ENCODE results near the gene ANKMY2.
"Not testable (repeated sequence)": the region's sequence is repeated elsewhere in the genome, so short reads cannot be mapped to it uniquely, and the experiment has no call there.

Gene ANKMY2

DNA sequence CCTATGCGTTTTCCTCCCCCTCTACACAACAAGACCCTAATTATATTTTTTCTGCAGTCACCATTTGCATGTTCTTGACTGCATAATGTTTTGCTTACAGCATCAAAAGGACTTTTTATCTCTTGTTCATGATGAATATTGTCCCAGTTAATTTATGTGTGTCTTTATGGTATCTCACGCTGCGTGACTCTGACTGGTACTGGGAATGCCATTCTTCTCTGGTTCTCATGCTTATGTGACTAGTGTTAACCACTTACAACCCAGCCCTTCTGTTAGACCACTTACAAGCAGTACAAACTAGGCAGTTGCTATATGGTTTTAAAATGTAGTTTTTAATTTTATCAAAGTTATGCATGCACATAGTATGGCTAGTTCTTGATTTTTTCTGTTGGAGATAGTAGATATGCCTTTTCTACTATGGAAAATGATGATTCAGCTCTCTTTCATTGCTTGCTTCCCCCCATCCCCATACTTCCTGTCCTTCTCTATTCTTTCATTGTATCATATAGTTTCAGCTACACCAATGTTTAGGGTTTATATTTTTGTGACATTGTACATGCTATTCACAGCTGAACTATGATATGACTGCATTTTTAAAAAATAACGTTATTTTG, 25.3 kb upstream of the ANKMY2 start:
- no peaks in the 10 kb centered on the region for H3K4me1 ChIP-seq (ENCODE audit: control insufficient read depth, insufficient read depth, low read length)
- no peak overlapping the region for H3K27ac ChIP-seq (ENCODE audit: low read depth, low read length)
- no peak overlapping the region for H3K4me3 ChIP-seq (ENCODE audit: low read length)
- H3K27me3 ChIP-seq (ENCODE audit: control insufficient read depth, insufficient read depth, low read length), result no peaks in the 10 kb centered on the region
- peaks cover 2% of the 10 kb centered on the region for H3K36me3 ChIP-seq (ENCODE audit: control insufficient read depth, insufficient read depth, low read length)
- H3K9ac ChIP-seq (ENCODE audit: low read length), result no peak overlapping the region

GRCh38 chr7:16670021-16670420, 24.5 kb upstream of the ANKMY2 start:
- H3K4me3 ChIP-seq (ENCODE audit: low read length), result no peak overlapping the region
- no peaks in the 10 kb centered on the region for H3K27me3 ChIP-seq (ENCODE audit: control insufficient read depth, insufficient read depth, low read length)
- H3K9ac ChIP-seq (ENCODE audit: low read length), result no peak overlapping the region
- H3K36me3 ChIP-seq (ENCODE audit: control insufficient read depth, insufficient read depth, low read length), result peaks cover 2% of the 10 kb centered on the region
- no peak overlapping the region for H3K27ac ChIP-seq (ENCODE audit: low read depth, low read length)
- H3K4me1 ChIP-seq (ENCODE audit: control insufficient read depth, insufficient read depth, low read length), result no peaks in the 10 kb centered on the region

GRCh38 chr7:16669581-16669980, 24.0 kb upstream of the ANKMY2 start:
- Histone ChIP-seq H3K4me1 (ENCODE audit: control insufficient read depth, insufficient read depth, low read length) (no peaks in the 10 kb centered on the region), H3K4me3 (ENCODE audit: low read length) (no peak overlapping the region), H3K27me3 (ENCODE audit: control insufficient read depth, insufficient read depth, low read length) (no peaks in the 10 kb centered on the region), H3K36me3 (ENCODE audit: control insufficient read depth, insufficient read depth, low read length) (peaks cover 2% of the 10 kb centered on the region), H3K9ac (ENCODE audit: low read length) (no peak overlapping the region), H3K27ac (ENCODE audit: low read depth, low read length) (no peak overlapping the region)

GRCh38 chr7:16668978-16669377, 23.4 kb upstream of the ANKMY2 start:
- no peak overlapping the region for H3K27ac ChIP-seq (ENCODE audit: low read depth, low read length)
- H3K4me1 ChIP-seq (ENCODE audit: control insufficient read depth, insufficient read depth, low read length), result no peaks in the 10 kb centered on the region
- no peak overlapping the region for H3K9ac ChIP-seq (ENCODE audit: low read length)
- H3K36me3 ChIP-seq (ENCODE audit: control insufficient read depth, insufficient read depth, low read length), result peaks cover 2% of the 10 kb centered on the region
- no peak overlapping the region for H3K4me3 ChIP-seq (ENCODE audit: low read length)
- H3K27me3 ChIP-seq (ENCODE audit: control insufficient read depth, insufficient read depth, low read length), result no peaks in the 10 kb centered on the region

GRCh38 chr7:16668049-16668858, 22.7 kb upstream of the ANKMY2 start:
- no peaks in the 10 kb centered on the region for H3K4me1 ChIP-seq (ENCODE audit: control insufficient read depth, insufficient read depth, low read length)
- no peak overlapping the region for H3K4me3 ChIP-seq (ENCODE audit: low read length)
- H3K27ac ChIP-seq (ENCODE audit: low read depth, low read length), result no peak overlapping the region
- H3K9ac ChIP-seq (ENCODE audit: low read length), result no peak overlapping the region
- H3K36me3 ChIP-seq (ENCODE audit: control insufficient read depth, insufficient read depth, low read length), result peaks cover 2% of the 10 kb centered on the region
- no peaks in the 10 kb centered on the region for H3K27me3 ChIP-seq (ENCODE audit: control insufficient read depth, insufficient read depth, low read length)

- Histone ChIP-seq H3K4me3 (ENCODE audit: low read length) (no peak overlapping the region), H3K36me3 (ENCODE audit: control insufficient read depth, insufficient read depth, low read length) (no peaks in the 10 kb centered on the region), H3K27me3 (ENCODE audit: control insufficient read depth, insufficient read depth, low read length) (no peaks in the 10 kb centered on the region), H3K4me1 (ENCODE audit: control insufficient read depth, insufficient read depth, low read length) (peaks cover 3% of the 10 kb centered on the region), H3K9ac (ENCODE audit: low read length) (no peak overlapping the region), H3K27ac (ENCODE audit: low read depth, low read length) (no peak overlapping the region)
Measured at GRCh38 chr7:16667355-16667754, 21.8 kb upstream of the ANKMY2 start.

GRCh38 chr7:16661924-16662323, 16.4 kb upstream of the ANKMY2 start:
- Histone ChIP-seq H3K27ac (ENCODE audit: low read depth, low read length) (no peak overlapping the region), H3K36me3 (ENCODE audit: control insufficient read depth, insufficient read depth, low read length) (no peaks in the 10 kb centered on the region), H3K4me1 (ENCODE audit: control insufficient read depth, insufficient read depth, low read length) (peaks cover 7% of the 10 kb centered on the region), H3K9ac (ENCODE audit: low read length) (no peak overlapping the region), H3K4me3 (ENCODE audit: low read length) (no peak overlapping the region), H3K27me3 (ENCODE audit: control insufficient read depth, insufficient read depth, low read length) (no peaks in the 10 kb centered on the region)

DNA sequence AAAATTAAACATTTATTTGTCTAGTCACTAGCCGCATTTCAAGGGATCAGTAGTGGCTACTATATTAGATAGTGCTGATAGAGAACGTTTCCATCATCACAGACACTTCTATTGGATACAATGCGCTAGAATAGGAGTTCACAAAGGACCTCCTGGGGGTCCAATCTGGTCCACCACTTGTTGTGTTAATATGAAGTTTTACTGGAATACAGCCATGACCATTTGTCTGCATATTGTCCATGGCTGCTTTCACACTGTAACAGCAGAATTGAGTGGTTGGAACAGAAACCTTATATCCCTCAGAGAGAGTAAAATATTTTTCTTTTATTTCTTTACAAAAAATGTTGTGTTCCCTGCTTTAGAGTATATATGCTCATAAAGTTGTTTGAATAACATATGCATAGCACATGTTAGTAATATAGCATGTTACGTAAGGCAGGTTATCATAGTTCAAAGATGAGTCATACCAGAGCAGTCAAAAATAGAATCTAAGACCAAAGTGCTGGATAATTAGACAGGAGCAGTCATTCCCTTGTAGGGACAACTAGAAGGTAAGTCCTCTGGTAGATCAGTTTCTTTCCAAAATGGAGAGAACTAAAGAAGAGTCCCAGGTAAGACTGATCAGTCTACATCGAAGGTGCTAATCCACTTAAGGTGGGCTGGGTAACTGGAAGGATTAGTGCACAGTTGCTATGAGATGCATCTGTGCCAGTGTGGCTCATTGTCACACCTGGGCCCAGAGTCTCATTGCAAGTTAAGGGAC, 15.3 kb upstream of the ANKMY2 start:
- Histone ChIP-seq H3K4me3 (ENCODE audit: low read length) (no peak overlapping the region), H3K36me3 (ENCODE audit: control insufficient read depth, insufficient read depth, low read length) (no peaks in the 10 kb centered on the region), H3K27ac (ENCODE audit: low read depth, low read length) (no peak overlapping the region), H3K4me1 (ENCODE audit: control insufficient read depth, insufficient read depth, low read length) (peaks cover 7% of the 10 kb centered on the region), H3K9ac (ENCODE audit: low read length) (no peak overlapping the region), H3K27me3 (ENCODE audit: control insufficient read depth, insufficient read depth, low read length) (no peaks in the 10 kb centered on the region)

- not testable (repeated sequence) for H3K9ac ChIP-seq (ENCODE audit: low read length); H3K27me3 ChIP-seq (ENCODE audit: control insufficient read depth, insufficient read depth, low read length); H3K36me3 ChIP-seq (ENCODE audit: control insufficient read depth, insufficient read depth, low read length); H3K4me1 ChIP-seq (ENCODE audit: control insufficient read depth, insufficient read depth, low read length); H3K4me3 ChIP-seq (ENCODE audit: low read length); H3K27ac ChIP-seq (ENCODE audit: low read depth, low read length)
Measured at GRCh38 chr7:16659854-16660497, 14.4 kb upstream of the ANKMY2 start.

GRCh38 chr7:16657656-16658279, 12.2 kb upstream of the ANKMY2 start:
- H3K27ac ChIP-seq (ENCODE audit: low read depth, low read length), result no peak overlapping the region
- H3K9ac ChIP-seq (ENCODE audit: low read length), result no peak overlapping the region
- no peak overlapping the region for H3K4me3 ChIP-seq (ENCODE audit: low read length)
- peaks cover 7% of the 10 kb centered on the region for H3K4me1 ChIP-seq (ENCODE audit: control insufficient read depth, insufficient read depth, low read length)
- H3K27me3 ChIP-seq (ENCODE audit: control insufficient read depth, insufficient read depth, low read length), result no peaks in the 10 kb centered on the region
- no peaks in the 10 kb centered on the region for H3K36me3 ChIP-seq (ENCODE audit: control insufficient read depth, insufficient read depth, low read length)

GRCh38 chr7:16656141-16656540, 10.6 kb upstream of the ANKMY2 start:
- no peak overlapping the region for H3K4me3 ChIP-seq (ENCODE audit: low read length)
- peaks cover 4% of the 10 kb centered on the region for H3K4me1 ChIP-seq (ENCODE audit: control insufficient read depth, insufficient read depth, low read length)
- H3K27me3 ChIP-seq (ENCODE audit: control insufficient read depth, insufficient read depth, low read length), result no peaks in the 10 kb centered on the region
- no peak overlapping the region for H3K9ac ChIP-seq (ENCODE audit: low read length)
- H3K27ac ChIP-seq (ENCODE audit: low read depth, low read length), result no peak overlapping the region
- H3K36me3 ChIP-seq (ENCODE audit: control insufficient read depth, insufficient read depth, low read length), result no peaks in the 10 kb centered on the region

DNA sequence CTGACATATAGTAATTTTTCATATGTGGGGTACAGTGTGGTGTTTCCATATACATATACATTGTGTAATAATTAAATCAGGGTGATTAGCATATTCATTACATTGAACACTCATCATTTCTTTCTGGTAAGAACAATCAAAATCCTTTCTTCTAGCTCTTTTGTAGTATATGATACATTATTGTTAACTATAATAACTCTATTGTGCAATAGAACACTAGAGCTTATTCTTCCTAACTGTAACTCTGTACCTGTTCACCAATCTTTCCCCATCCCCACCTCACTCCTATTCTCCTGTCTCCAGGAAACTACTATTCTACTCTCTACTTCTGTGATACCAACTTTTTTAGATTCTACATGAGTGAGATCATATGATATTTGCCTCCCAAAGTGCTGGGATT, 9.8 kb upstream of the ANKMY2 start:
- H3K36me3 ChIP-seq (ENCODE audit: control insufficient read depth, insufficient read depth, low read length), result no peaks in the 10 kb centered on the region
- H3K9ac ChIP-seq (ENCODE audit: low read length), result no peak overlapping the region
- peaks cover 2% of the 10 kb centered on the region for H3K4me1 ChIP-seq (ENCODE audit: control insufficient read depth, insufficient read depth, low read length)
- H3K27me3 ChIP-seq (ENCODE audit: control insufficient read depth, insufficient read depth, low read length), result no peaks in the 10 kb centered on the region
- H3K27ac ChIP-seq (ENCODE audit: low read depth, low read length), result no peak overlapping the region
- no peak overlapping the region for H3K4me3 ChIP-seq (ENCODE audit: low read length)

Measured in rectal smooth muscle tissue (tissue), 1 donor.